Suprapubic skin (tissue), 3 donors: ENCODE results near the gene DMGDH.

Experiments
- EP300 ChIP-seq: sonication (generic); formaldehyde crosslinking; IDR thresholded peaks from one replicate; pipeline ENCODE4 v1.6.1; 2017; ENCODE audit warnings: antibody characterized with exemption
- TF ChIP-seq, protein P1 (sequence below), 2 donors: fragments of 200-600 bp in 1 of 2; fragments of 450-650 bp in 1 of 2; sonication (generic) in 1 of 2; IDR thresholded peaks; one replicate each; pipeline ENCODE4 v1.5.1; 2016 to 2019; ENCODE audit warnings: antibody characterized with exemption in 2 of 2, mild to moderate bottlenecking in 1 of 2, moderate library complexity in 1 of 2

DNA sequence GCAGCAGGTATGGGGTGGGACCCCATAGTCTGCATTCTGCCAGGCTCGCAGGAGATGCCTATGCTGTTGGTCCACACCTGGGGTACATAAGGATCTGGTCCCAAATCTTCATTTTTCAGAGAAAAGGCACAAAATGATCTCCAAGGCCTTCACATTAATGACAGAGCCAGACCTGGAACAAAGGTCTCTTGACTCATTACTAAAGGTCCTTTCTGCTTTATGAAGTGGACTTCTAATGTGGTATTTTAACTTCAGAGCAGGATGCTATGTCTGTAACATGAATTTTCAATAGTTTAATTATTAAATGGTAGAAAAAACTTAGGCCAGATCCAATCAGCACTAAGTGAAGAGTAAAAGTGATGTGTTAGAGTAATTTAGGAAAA lies 38.0 kb downstream of the DMGDH start:
- TF ChIP-seq EP300 = no peak
- TF ChIP-seq, protein P1, sequence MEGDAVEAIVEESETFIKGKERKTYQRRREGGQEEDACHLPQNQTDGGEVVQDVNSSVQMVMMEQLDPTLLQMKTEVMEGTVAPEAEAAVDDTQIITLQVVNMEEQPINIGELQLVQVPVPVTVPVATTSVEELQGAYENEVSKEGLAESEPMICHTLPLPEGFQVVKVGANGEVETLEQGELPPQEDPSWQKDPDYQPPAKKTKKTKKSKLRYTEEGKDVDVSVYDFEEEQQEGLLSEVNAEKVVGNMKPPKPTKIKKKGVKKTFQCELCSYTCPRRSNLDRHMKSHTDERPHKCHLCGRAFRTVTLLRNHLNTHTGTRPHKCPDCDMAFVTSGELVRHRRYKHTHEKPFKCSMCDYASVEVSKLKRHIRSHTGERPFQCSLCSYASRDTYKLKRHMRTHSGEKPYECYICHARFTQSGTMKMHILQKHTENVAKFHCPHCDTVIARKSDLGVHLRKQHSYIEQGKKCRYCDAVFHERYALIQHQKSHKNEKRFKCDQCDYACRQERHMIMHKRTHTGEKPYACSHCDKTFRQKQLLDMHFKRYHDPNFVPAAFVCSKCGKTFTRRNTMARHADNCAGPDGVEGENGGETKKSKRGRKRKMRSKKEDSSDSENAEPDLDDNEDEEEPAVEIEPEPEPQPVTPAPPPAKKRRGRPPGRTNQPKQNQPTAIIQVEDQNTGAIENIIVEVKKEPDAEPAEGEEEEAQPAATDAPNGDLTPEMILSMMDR (IDR thresholded peaks at IDR 0.05) = no peak
